GM19239 (cell line): ENCODE results near the gene PTPRN2.
"Not testable (repeated sequence)": the region's sequence is repeated elsewhere in the genome, so short reads cannot be mapped to it uniquely, and the experiment has no call there.

Experiments used
- DNase-seq: peaks from one replicate; pipeline ENCODE4 v3.0.0; 2011; ENCODE audit warnings: low spot score; ENCODE audit not compliant: insufficient read length
- FAIRE-seq: peaks from 2 replicates; lab custom pipeline; 2011; peaks lifted over from hg19 to GRCh38; lab: Jason Lieb, UNC

The PTPRN2 gene

DNA sequence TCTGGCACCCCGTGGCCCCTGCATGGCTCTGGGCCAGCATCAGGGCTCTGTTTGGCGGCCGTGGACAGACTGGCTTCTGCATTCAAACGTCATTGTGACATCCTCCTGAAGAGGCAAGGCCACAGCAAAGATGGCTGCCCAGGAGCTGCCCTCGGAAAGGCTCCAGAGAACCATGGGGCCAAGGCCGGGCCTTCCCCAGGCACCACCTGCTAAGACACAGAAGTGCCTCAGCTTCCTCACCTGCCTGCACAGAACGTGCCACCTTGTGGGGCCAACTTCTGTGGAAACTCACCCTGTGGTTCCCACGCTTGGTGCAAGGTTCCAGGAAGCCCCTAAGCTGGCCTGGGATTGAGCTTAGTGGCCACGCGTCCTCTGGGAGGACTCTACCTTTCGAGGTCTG, 396.9 kb downstream of the PTPRN2 start:
- FAIRE-seq: no peak

DNA sequence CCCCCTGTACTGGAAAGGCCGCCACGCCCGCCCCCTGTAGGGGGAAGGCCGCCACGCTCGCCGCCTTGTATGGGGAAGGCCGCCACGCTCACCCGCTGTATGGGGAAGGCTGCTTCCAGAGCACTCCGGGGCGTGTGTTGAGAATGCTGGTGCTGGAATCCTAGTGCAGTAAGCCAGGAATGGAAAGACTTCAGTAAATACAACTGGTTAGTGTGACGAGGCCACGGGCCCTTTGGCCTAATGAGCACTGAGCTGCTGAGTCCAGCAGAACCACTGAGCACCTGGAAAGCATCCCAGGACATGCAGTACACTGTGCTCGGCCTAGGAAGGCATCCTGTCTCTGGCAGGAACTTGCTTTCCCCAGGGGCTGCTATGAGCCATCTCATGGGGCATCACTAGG, 398.9 kb downstream of the PTPRN2 start:
- FAIRE-seq: no peak

More for the DNA sequence above, 396.9 kb downstream of the PTPRN2 start:
- no peak for DNase-seq

DNA sequence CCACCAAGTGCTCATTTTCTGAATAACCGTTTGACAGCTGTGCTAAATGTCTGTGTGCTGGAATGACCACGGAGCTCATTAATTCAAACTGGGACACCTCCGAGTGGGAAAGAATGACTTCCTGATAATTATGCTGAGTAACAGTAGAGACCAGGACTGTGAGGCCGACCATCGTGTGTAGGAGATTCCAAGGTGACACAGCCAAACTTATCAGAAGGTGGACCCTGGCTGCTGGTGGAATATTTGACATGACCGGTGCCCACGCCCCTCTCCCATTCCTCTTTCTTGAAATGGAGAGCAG, 400.0 kb downstream of the PTPRN2 start:
- FAIRE-seq: no peak
- DNase-seq: no peak

More for the DNA sequence above, 398.9 kb downstream of the PTPRN2 start:
- no peak for DNase-seq

DNA sequence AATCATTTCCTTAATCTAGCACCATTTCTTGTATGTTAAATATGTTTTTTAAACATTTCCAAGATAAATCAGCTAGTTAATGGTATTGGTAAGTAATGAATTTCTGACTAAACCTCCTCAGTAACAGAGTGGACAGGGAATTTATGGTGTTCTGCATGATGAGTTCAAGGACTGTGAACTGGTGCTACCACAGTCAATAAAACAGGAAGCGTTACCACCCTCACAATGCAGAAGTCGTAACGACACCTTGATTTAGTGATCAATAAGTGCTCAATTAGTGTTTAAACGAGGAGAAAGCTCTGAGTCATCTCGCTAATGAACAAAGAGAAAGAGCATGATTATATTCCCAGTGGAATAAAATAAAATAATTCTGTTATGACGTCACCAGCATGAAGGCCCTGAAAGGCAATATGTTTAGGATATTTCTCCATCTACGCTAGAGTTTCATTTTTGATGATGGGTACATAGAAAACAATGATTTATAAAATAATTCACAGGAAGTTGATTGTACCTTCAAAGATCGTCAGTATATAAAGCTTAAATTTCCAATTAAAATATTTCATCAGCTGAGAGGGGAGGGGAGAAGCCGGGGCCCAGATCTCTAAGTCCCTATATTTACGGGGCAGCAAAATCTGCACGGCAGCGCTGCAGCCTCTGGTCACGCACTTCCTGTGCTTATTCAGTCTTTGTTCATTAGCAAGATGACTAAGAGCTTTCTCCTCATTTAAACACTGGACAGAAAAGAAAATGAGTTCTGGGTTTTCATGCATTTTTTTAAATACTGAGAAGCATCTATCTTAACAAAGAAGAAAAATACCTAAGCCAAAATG, 400.5 kb downstream of the PTPRN2 start:
- no peak for DNase-seq
- FAIRE-seq: no peak

DNA sequence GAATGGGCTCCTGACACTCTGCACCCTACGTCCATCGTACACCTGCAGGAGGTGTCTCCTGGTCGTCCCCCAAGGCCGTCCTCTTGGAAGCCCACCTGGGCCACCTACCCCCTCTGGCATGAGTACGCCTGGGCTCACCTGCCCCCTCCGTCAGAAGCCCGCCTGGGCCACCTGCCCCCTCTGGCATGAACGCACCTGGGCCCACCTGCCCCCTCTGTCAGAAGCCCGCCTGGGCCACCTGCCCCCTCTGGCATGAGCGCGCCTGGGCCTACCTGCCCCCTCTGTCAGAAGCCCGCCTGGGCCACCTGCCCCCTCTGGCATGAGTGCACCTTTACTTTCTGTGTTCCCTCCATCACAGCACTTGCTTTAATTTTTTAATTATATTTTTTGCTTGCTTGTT, 401.2 kb downstream of the PTPRN2 start:
- no peak for DNase-seq
- FAIRE-seq: no peak

DNA sequence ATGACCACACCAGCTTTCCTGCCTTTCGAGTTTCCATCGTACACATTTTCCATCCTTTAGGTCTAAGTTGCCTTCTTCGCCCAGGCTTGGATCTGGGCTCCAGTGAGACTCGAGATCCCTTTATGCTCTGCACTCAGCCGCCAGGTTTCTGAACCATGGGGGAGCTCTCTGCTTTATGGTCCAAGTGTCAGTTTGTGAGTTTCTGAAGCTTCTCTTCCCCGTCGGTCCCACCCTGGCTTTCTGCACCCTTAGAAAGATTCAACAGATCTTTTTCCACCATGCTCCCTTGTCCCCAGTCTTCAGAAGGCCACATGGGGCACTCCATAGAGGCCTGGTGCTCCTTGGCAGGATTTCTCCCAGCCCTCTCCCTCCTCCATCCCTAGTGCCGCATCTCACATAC, 402.0 kb downstream of the PTPRN2 start:
- DNase-seq: no peak
- FAIRE-seq: no peak

DNA sequence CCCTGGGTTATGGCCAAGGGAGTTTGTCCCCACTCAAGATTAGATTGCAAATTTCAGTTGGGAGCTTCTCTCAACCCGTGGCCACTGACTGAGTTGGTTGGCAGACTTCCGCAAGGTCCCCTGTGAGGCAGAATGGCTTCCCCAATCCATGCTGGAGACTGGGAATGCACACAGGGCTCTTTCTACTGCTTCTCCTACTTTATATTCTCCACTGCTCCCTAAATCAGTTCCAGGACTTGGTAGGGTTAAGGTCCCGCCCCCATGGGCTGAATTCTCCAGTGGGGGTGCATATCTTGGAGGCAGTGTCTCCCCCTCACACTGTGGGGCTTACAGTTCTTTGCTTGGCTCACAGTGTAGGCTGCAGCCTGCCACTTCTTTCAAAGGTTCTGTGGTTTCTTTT, 404.2 kb downstream of the PTPRN2 start:
- DNase-seq: no peak
- no peak for FAIRE-seq

DNA sequence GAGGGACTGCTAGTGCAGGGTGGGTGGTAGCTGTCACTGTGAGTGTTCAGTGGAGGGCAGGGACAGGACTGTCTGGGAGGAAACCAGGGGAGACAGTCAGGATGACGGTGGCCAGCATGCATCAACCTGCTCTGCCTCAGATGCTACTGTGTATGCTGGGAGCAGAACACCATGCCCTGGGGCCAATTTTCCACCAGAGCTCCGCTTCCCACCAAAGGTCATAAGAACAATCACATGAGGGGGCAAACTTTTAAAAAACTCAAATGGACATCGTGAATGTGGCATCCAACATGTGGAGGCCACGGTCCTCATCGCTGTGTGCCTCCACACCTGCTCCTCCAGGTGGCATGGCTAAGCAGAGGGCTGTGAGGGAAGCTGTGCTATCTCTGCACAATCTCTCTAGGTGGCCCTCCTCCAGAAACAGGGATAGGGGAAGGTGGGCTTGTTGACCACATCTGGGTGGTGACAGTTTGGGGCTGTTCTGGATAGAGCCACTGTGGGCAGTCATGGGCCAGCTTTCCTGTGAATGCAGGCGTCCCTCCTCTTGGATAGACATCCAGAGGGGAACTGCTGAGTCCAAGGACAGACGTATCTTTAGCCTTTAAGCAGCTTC, 411.0 kb downstream of the PTPRN2 start:
- no peak for DNase-seq
- FAIRE-seq: no peak

DNA sequence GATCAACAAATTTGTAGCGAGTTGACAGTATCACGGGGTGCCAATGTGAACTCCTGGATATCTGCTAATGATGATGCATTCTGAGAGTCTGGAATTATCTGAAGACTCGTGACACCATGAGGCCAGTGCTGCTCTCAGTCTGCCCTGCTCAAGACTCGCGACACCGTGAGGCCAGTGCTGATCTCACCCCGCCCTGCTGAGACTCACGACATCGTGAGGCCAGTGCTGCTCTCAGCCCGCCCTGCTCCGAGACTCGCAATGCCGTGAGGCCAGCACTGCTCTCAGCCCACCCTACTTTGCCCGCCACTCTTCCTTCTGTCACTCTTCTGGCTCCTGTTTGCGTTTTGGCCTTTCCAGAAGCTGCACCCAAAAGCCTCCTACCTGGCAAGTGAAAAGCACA, 411.8 kb downstream of the PTPRN2 start:
- FAIRE-seq (no peak), DNase-seq (no peak)

DNA sequence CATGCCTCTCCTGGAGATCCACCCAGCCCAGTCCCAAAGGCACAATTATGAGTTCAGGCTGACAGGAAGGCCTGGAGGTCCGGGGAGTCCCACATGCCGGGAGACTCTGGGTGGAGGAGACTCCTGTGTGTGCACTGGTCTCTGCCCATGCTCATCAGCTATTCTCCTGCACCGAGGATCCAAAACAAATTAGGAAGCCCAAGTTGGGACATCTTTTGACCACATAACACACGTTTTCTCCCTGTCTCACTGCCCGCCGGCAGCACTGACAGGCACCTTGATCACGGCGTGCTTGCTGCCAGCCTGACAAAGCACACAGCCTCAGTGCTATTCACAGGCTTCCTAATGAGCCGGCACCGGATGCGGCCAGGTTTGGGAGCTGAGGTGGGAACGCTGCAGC, 412.7 kb downstream of the PTPRN2 start:
- FAIRE-seq (no peak), DNase-seq (no peak)

DNA sequence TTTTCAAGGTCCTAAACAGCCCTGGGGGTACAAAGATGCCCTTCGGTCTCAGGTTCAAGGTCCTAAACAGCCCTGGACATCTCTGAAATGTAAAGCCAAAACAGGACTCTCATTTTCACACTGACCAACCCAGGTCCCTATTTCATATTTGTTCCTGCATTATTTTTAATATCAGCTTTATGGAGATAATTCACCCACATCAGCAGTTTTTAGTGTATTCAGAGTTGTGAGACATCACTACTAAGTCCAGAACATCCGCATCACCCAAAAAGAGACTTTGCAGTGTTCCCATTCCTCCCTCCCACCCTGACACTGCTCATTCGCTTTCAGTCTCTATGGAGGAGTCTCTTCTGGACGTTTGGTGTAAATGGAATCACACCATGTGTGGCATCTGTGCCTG, 420.2 kb downstream of the PTPRN2 start:
- DNase-seq (no peak), FAIRE-seq (no peak)

DNA sequence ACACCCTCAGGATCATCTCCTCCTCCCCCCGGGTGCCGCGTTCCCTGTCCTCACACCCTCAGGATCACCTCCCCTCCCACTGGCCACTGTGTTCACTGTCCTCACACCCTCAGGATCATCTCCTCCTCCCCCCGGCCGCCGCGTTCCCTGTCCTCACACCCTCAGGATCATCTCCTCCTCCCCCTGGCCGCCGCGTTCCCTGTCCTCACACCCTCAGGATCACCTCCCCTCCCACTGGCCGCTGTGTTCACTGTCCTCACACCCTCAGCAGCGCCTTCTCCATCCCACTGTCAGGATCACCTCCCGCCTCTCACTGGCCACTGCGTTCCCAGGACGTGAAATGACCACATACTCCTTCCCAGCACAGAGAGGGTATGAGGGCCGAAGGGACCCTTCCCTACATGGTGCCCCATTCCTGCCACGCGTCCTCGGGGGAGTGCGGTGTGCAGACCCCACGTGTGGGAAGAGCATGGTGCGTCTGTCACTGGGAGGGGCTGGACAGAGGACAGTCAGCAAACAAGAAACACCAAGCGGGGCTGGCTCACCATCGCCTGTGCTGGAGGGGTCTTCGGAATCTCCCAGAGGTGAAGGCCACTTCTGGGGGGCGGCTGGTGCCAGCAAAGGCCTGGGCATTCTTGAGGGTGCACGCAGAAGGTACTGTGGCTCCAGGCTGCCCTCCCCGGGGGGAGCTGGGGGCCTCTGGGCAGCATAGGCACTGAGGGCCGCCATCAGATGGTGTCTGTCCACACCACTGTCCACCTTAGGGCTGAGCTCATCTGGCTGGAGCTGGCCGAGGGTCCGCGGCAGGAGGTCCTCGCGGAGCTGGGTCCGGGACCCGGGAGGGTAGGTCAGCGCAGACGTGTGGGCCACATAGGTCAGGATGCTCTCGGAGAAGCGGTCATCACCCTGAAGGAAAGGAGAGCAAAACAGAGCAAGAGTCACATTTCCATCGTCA, 421.0 kb downstream of the PTPRN2 start:
- no peak for DNase-seq
- no peak for FAIRE-seq

DNA sequence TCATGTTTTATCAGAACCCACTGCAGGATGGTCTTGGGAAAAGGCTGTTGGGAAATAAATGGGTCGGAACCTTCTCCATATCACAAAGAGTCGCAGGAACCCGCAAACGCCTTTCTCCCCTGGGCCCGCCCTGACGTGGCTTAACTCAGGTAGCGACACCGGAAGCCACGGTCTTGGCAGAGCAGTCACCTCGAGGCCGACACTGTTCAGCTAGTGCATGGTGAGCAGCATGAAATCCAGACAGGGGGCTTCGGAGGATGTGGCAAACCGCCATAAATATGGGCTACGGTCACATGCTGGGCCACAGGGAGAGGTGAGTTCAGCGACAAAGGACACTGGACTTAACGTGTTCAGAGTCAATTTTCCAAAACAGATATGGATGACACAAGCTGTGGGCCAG, 421.9 kb downstream of the PTPRN2 start:
- FAIRE-seq (no peak), DNase-seq (no peak)

DNA sequence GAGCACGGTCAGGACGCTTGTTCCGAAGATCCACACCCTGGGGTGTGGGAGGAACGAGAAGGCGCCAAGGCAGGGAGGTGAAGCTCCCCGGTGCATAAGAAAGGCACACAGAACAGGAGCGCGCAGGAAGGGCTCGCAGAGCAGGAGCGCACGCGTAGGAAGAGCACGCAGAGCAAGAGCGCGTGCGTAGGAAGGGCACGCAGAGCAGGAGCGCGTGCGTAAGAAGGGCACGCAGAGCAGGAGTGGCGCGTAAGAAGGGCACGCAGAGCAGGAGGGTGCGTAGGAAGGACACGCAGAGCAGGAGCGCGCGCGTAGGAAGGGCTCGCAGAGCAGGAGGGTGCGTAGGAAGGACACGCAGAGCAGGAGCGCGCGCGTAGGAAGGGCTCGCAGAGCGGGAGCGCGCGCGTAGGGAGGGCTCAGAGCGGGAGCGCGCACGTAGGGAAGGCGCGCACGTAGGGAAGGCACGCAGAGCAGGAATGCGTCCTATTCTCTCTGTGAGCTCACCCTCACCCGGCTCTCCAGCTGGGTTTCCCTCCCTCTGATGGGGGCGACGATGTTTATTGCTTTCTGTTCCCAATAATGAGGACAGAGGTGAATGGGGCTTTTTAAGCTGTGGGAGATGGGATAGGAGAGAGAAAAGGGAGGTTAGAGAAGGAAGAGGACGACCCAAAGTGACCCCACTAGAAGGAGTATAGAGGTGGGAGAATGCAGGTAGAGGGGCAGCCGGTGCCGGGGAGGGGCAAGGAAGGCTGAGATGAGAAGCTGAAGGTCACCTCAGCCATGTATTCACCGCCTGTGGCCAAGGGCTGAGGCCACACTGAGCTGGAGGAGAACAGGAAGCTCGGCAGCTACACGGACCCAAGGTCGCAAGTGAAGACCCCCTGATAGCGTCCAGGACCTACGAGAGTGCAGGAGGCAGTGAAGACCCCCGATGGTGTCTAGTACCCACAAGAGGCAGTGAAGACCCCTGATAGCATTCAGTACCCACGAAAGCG, 423.2 kb downstream of the PTPRN2 start:
- no peak for DNase-seq
- no peak for FAIRE-seq

DNA sequence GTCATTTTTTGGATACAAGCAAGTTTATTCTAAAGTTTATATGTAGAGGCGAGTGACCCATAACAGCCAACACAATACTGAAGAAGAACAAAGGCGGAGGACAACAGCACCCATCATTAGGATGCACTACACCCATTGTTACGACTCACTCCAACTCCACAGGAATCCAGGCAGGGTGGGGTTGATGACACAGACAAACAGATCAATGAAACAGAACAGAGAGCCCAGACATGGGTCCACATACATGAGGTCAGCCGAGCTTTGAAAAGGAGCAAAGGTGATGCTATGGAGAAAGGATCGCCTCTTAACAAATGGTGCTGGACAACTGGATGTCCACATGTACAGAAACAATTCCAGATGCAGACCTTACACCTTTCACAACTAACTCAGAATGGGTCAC, 426.4 kb downstream of the PTPRN2 start:
- DNase-seq (no peak), FAIRE-seq (no peak)

DNA sequence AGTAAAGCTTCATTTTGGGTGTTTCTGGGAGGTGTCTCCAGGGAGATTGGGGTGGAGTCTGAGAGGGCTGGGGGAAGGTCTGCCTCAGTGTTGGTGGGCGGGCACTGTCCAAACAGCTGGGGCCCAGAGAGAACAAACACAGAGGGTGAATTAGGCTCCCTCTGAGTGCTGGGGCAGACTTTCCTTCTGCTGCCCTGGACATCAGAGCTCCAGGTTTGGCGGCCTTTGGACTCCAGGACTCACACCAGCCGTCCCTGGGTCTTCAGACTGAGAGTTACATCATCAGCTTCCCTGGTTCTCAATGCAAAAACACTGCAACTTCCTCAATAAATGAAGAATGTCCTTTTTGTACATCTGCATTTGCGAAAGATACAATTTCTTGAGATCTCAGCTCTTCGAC, 427.4 kb downstream of the PTPRN2 start:
- DNase-seq: no peak
- FAIRE-seq: no peak

DNA sequence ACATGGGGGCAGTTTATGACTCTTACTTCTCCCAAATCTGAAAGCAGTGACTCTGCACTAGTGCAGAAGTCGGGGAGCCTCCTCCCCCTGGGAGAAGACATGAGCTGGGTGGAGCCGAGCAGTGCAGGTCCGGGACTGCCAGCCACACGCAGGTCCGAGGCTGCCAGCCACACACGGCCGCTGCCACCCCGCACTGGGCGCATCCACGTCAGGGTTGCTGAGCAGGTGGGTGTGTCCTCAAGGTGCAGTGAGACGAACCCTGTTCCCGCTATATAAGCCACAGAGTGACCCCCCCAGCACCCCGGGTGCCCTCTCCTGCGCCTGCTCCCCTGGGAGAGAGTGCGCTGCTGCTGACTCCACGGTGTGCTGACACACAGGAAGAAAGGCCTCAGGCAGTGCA, 430.2 kb downstream of the PTPRN2 start:
- no peak for FAIRE-seq
- DNase-seq: no peak

DNA sequence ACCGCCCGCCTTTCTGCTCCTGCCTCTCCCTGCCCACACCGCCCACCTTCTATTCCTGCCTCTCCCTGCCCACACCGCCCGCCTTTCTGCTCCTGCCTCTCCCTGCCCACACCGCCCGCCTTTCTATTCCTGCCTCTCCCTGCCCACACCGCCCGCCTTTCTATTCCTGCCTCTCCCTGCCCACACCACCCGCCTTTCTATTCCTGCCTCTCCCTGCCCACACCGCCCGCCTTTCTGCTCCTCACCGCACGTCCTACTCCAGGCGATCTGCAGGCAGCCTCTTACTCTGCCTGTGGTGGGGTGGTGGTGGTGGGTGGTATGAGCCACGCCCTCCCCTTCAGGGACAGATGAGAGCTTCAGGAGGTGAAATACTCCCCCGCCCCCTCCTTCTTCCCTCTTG, 436.4 kb downstream of the PTPRN2 start:
- DNase-seq, FAIRE-seq: not testable (repeated sequence)

DNA sequence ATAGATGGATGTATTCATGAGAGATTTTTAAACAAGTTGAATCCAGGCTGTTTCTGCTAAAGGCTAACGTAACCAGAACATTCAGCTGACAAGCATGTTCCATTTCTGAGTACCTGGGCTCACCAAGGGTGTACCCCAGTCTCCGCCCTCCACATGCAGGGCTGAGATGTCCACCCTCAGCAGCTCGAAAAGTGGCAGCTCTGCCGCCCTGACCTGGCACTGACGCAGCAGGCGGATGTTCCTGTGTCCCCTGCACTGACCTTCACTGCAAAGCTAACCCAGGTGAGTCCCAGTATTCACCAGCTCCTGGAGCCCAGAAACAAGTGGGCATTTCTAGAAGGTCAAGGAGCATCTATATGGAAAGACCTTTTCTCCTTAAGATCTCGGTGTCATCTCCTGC, 437.4 kb downstream of the PTPRN2 start:
- FAIRE-seq: no peak
- no peak for DNase-seq

DNA sequence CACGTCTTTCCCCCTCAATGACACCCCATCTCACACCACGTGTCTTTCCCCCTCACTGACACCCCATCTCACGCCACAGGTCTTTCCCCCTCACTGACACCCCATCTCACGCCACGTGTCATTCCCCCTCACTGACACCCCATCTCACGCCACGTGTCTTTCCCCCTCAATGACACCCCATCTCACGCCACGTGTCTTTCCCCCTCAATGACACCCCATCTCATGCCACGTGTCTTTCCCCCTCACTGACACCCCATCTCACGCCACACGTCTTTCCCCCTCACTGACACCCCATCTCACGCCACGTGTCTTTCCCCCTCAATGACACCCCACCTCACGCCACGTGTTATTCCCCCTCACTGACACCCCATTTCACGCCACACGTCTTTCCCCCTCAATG, 440.2 kb downstream of the PTPRN2 start:
- not testable (repeated sequence) for DNase-seq, FAIRE-seq
